CD4-positive, alpha-beta T cell treated with Interleukin-6 for 4 hours (primary cell): ENCODE results near the gene LTBR.

ENCODE experiments used
- DNase-seq: peaks from one replicate; pipeline ENCODE4 v3.0.0-alpha.2; 2020; ENCODE audit warnings: mixed read lengths

LTBR gene

GRCh38 chr12:6346942-6347341 is 37.0 kb upstream of the LTBR start:
- no peak for DNase-seq

GRCh38 chr12:6347367-6348338 is 36.3 kb upstream of the LTBR start:
- DNase-seq = peak; percentile 45

- no peak for DNase-seq
These were observed 32.3 kb upstream of the LTBR start for GRCh38 chr12:6351622-6352021.

- no peak for DNase-seq
These were observed 31.5 kb upstream of the LTBR start for GRCh38 chr12:6352193-6353173.

GRCh38 chr12:6354495-6355393 is 29.2 kb upstream of the LTBR start:
- no peak for DNase-seq

GRCh38 chr12:6355491-6356373 is 28.2 kb upstream of the LTBR start:
- DNase-seq = peak; percentile 36

GRCh38 chr12:6356374-6356820 is 27.6 kb upstream of the LTBR start:
- DNase-seq = no peak

- no peak for DNase-seq
These were observed 25.1 kb upstream of the LTBR start for GRCh38 chr12:6358881-6359280.

GRCh38 chr12:6360080-6360571 is 23.8 kb upstream of the LTBR start:
- DNase-seq = no peak

GRCh38 chr12:6360578-6361490 is 23.1 kb upstream of the LTBR start:
- DNase-seq = no peak

- DNase-seq = peak; percentile 64
These were observed 22.1 kb upstream of the LTBR start for GRCh38 chr12:6361834-6362233.

- DNase-seq = no peak
These were observed 21.6 kb upstream of the LTBR start for GRCh38 chr12:6362403-6362802.

- no peak for DNase-seq
These were observed 21.0 kb upstream of the LTBR start for GRCh38 chr12:6363010-6363329.

- DNase-seq = peak; percentile 85
These were observed 20.5 kb upstream of the LTBR start for GRCh38 chr12:6363330-6364043.

GRCh38 chr12:6364044-6364374 is 20.0 kb upstream of the LTBR start:
- peak; percentile 65 for DNase-seq

GRCh38 chr12:6367065-6367968 is 16.6 kb upstream of the LTBR start:
- peak; percentile 74 for DNase-seq

- no peak for DNase-seq
These were observed 15.7 kb upstream of the LTBR start for GRCh38 chr12:6367969-6368892.
